Astrocyte (in vitro differentiated cells and primary cell): ENCODE measurements around the gene PARP16. TPM values are rescaled to one million over a fixed set of nuclear protein-coding genes. Genes with fewer than 3 reads are reported as not detected.

Source experiments
- DNase-seq: peaks from one replicate; pipeline ENCODE4 v3.0.0-alpha.2; 2010; ENCODE audit warnings: low read depth
- FAIRE-seq: peaks from 2 replicates; lab custom pipeline; 2011; peaks lifted over from hg19 to GRCh38; lab: Jason Lieb, UNC
- H2AFZ ChIP-seq: 2 replicates; pipeline ENCODE4 v1.6.0; 2012; ENCODE audit warnings: low read depth, low read length, inconsistent platforms
- H3K27ac ChIP-seq: 2 replicates; pipeline ENCODE4 v1.5.1; 2011; ENCODE audit warnings: low read depth, low read length, inconsistent platforms
- H3K27me3 ChIP-seq: 2 replicates; pipeline ENCODE4 v1.6.0; 2011; ENCODE audit warnings: low read length, inconsistent platforms; ENCODE audit not compliant: insufficient read depth
- H3K36me3 ChIP-seq: 2 replicates; pipeline ENCODE4 v1.5.1; 2011; ENCODE audit warnings: low read length, inconsistent platforms; ENCODE audit not compliant: insufficient read depth
- H3K4me1 ChIP-seq: 2 replicates; pipeline ENCODE4 v1.5.1; 2011; ENCODE audit warnings: low read length, inconsistent platforms; ENCODE audit not compliant: insufficient read depth
- H3K4me2 ChIP-seq: 2 replicates; pipeline ENCODE4 v1.6.0; 2012; ENCODE audit warnings: low read length, inconsistent platforms
- H3K4me3 ChIP-seq: 2 replicates; pipeline ENCODE4 v1.5.1; 2011; ENCODE audit warnings: low read depth, mild to moderate bottlenecking, low read length, inconsistent platforms; ENCODE audit not compliant: insufficient read depth
- H3K79me2 ChIP-seq: 2 replicates; pipeline ENCODE4 v1.6.0; 2012; ENCODE audit warnings: mild to moderate bottlenecking, low read length, inconsistent platforms; ENCODE audit not compliant: insufficient read depth
- H3K9ac ChIP-seq: 2 replicates; pipeline ENCODE4 v1.6.0; 2012; ENCODE audit warnings: mild to moderate bottlenecking, low read length, inconsistent platforms
- H3K9me3 ChIP-seq: 2 replicates; pipeline ENCODE4 v1.5.1; 2012; ENCODE audit warnings: low read depth, mild to moderate bottlenecking, low read length, inconsistent platforms; ENCODE audit not compliant: insufficient read depth
- H4K20me1 ChIP-seq: 2 replicates; pipeline ENCODE4 v1.6.0; 2012; ENCODE audit warnings: low read length, inconsistent platforms; ENCODE audit not compliant: insufficient read depth
- H3K27ac Mint-ChIP-seq: one replicate; pipeline ENCODE4 v1.8.0; 2021; ENCODE audit warnings: mild to moderate bottlenecking, mixed read lengths; ENCODE audit not compliant: unreplicated experiment
- H3K27me3 Mint-ChIP-seq: one replicate; pipeline ENCODE4 v1.8.0; 2021; ENCODE audit warnings: low read depth, mixed read lengths; ENCODE audit not compliant: unreplicated experiment
- H3K36me3 Mint-ChIP-seq: one replicate; pipeline ENCODE4 v1.8.0; 2021; ENCODE audit warnings: low read depth, mixed read lengths; ENCODE audit not compliant: unreplicated experiment
- H3K4me1 Mint-ChIP-seq: one replicate; pipeline ENCODE4 v1.8.0; 2021; ENCODE audit warnings: low read depth, mixed read lengths; ENCODE audit not compliant: unreplicated experiment
- H3K4me3 Mint-ChIP-seq: one replicate; pipeline ENCODE4 v1.8.0; 2021; ENCODE audit warnings: mild to moderate bottlenecking, moderate library complexity, mixed read lengths; ENCODE audit not compliant: unreplicated experiment
- H3K9me3 Mint-ChIP-seq: one replicate; pipeline ENCODE4 v1.8.0; 2021; ENCODE audit warnings: mild to moderate bottlenecking, mixed read lengths; ENCODE audit not compliant: unreplicated experiment
- EZH2 ChIP-seq: IDR thresholded peaks from 2 replicates; pipeline ENCODE4 v1.6.1; 2012; ENCODE audit warnings: mild to moderate bottlenecking, low read length, inconsistent platforms; ENCODE audit not compliant: insufficient read depth
- total RNA-seq: library from RNA; stranded (reverse); gene quantifications from 2 replicates; pipeline ENCODE4 v1.2.1, GENCODE V29; 2021
- TF ChIP-seq, protein P1 (sequence below): IDR thresholded peaks from 2 replicates; pipeline ENCODE4 v1.5.1; 2011; ENCODE audit warnings: low read depth, mild to moderate bottlenecking, inconsistent platforms, low read length, moderate library complexity; ENCODE audit not compliant: insufficient read depth

The PARP16 gene
- total RNA-seq, 1 donor from 2014 or later: 2.7 TPM

DNA sequence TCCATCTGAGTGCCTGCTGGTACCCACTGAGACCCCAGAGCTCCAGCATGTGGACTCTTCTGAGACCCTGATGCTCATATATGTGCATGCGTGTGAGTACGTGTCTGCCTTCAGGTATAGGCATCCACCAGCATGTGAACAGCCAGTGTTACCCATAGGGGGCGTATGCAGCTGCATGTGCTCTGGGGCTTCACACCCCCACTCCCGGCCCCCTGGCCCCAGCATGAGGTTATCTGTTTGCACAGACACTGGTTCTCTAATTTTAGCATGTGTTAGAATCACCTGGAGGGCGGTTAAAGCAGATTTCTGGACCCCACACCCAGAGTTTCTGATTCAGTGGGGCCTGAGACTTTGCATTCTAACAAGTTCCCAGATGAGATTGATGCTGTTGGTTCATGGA is 74.6 kb downstream of the PARP16 start:
- FAIRE-seq (no peak), DNase-seq (no peak)
- Histone ChIP-seq H3K4me3 (no peak overlapping the region), H3K27me3 (peaks cover 7% of the 10 kb centered on the region), H3K9me3 (no peaks in the 10 kb centered on the region), H3K4me1 (peaks cover 8% of the 10 kb centered on the region), H3K36me3 (no peaks in the 10 kb centered on the region), H3K4me2 (no peak overlapping the region), H3K79me2 (no peaks in the 10 kb centered on the region), H3K9ac (no peak overlapping the region), H2AFZ (no peak overlapping the region), H4K20me1 (no peaks in the 10 kb centered on the region), H3K27ac (no peak overlapping the region)
- H3K9me3 Mint-ChIP-seq: peaks cover 2% of the 10 kb centered on the region
- no peak for TF ChIP-seq EZH2
- TF ChIP-seq, protein P1, sequence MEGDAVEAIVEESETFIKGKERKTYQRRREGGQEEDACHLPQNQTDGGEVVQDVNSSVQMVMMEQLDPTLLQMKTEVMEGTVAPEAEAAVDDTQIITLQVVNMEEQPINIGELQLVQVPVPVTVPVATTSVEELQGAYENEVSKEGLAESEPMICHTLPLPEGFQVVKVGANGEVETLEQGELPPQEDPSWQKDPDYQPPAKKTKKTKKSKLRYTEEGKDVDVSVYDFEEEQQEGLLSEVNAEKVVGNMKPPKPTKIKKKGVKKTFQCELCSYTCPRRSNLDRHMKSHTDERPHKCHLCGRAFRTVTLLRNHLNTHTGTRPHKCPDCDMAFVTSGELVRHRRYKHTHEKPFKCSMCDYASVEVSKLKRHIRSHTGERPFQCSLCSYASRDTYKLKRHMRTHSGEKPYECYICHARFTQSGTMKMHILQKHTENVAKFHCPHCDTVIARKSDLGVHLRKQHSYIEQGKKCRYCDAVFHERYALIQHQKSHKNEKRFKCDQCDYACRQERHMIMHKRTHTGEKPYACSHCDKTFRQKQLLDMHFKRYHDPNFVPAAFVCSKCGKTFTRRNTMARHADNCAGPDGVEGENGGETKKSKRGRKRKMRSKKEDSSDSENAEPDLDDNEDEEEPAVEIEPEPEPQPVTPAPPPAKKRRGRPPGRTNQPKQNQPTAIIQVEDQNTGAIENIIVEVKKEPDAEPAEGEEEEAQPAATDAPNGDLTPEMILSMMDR: peak; percentile 32
- H3K27me3 Mint-ChIP-seq: peaks cover 19% of the 10 kb centered on the region
- H3K4me1 Mint-ChIP-seq: peaks cover 30% of the 10 kb centered on the region
- H3K4me3 Mint-ChIP-seq: no peak overlapping the region
- H3K36me3 Mint-ChIP-seq: no peaks in the 10 kb centered on the region
- H3K27ac Mint-ChIP-seq: no peak overlapping the region

DNA sequence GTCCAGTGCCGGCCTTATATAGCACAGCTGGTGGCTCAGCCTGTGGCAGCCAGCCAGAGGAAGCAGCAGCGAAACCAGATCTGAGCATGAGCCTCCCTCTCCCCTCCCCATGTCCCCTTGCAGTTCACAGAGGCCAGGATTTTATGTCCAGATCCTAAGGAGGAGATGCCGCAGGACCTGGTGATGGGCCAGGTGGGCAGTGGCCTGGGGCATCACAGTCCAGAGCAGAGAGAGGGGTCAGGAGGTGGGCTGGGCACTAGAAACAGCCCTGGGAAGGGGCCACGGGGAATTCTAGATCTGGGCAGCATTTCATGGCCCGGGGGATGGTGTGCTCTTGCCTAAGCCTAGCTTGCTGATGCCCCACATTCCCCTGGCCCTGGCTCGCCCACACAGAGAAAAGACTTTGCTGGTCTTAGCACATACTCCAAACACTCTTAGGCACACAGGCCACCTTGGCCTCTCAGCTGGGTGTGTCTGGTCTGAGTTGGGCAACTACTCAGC is 75.2 kb downstream of the PARP16 start:
- Histone ChIP-seq H2AFZ (no peak overlapping the region), H3K36me3 (no peaks in the 10 kb centered on the region), H3K79me2 (no peaks in the 10 kb centered on the region), H3K4me3 (no peak overlapping the region), H3K9me3 (no peaks in the 10 kb centered on the region), H4K20me1 (no peaks in the 10 kb centered on the region), H3K4me2 (peak overlapping the region; percentile 20), H3K4me1 (peaks cover 8% of the 10 kb centered on the region), H3K9ac (no peak overlapping the region), H3K27me3 (peaks cover 7% of the 10 kb centered on the region), H3K27ac (no peak overlapping the region)
- no peak overlapping the region for H3K4me3 Mint-ChIP-seq
- DNase-seq: peak; percentile 10
- H3K27ac Mint-ChIP-seq: peak overlapping the region; percentile 53
- H3K4me1 Mint-ChIP-seq: peaks cover 30% of the 10 kb centered on the region
- no peak for FAIRE-seq
- TF ChIP-seq, protein P1: no peak
- no peak for TF ChIP-seq EZH2
- peaks cover 22% of the 10 kb centered on the region for H3K27me3 Mint-ChIP-seq
- H3K9me3 Mint-ChIP-seq: peaks cover 2% of the 10 kb centered on the region
- H3K36me3 Mint-ChIP-seq: no peaks in the 10 kb centered on the region

DNA sequence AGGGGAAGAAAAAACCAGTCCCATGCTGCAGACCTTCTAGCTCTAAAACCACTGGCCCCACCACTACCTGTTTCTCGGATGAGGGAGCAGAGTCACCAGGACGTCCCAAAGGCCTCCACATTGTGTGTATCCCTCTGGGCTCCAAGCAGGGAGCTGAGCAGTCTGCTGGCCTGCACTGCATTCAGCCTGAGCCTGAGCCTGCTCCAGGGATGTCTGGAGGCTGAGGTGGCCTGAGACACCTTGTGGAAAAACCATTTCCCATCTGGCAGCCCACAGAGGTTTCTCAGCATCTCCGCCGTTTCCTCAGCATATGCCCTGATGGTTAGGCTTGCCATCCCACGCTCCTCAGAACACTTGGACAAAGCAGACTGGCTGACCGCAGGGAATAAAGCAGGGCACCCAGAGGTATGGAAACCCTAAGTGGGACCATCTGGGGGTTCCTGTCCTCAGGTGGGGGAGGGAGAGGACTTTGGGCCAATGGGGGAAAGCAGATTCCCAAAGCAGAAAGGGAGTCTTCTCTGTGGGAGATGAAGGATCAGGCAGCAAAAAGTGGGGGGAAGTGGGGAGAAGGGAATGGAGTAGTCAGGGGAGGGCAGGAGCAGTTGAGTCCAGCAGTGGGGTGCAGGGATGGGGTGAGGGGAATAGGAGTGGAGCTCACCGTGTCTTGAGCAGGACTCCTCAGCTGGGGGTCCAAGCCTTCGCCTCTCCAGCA is 75.8 kb downstream of the PARP16 start, which contains the start of gene CILP:
TSS of gene CILP (minus strand) at position 704 of the 712 bp plus-strand sequence. CDS start 1,718 bp downstream, outside the sequence.
- FAIRE-seq: no peak
- Histone ChIP-seq H4K20me1 (no peaks in the 10 kb centered on the region), H3K9me3 (no peaks in the 10 kb centered on the region), H3K4me1 (peaks cover 8% of the 10 kb centered on the region), H3K79me2 (no peaks in the 10 kb centered on the region), H3K4me2 (peak within 1 kb of the TSS; percentile 20), H3K27me3 (peaks cover 7% of the 10 kb centered on the region), H3K9ac (no peak within 1 kb of the TSS), H3K27ac (no peak within 1 kb of the TSS), H3K36me3 (no peaks in the 10 kb centered on the region), H3K4me3 (no peak within 1 kb of the TSS), H2AFZ (no peak within 1 kb of the TSS)
- Mint-ChIP-seq H3K36me3 (no peaks in the 10 kb centered on the region), H3K4me1 (peaks cover 30% of the 10 kb centered on the region), H3K4me3 (peak within 1 kb of the TSS; percentile 45), H3K9me3 (peaks cover 2% of the 10 kb centered on the region), H3K27ac (peak within 1 kb of the TSS; percentile 53), H3K27me3 (peaks cover 25% of the 10 kb centered on the region)
- DNase-seq: no peak
- TF ChIP-seq, protein P1: no peak
